NCI-H2196 treated with DMSO at 0.1 percent for 48 hours (cell line): ENCODE results near the gene PRR19.
"Not testable (repeated sequence)": the region's sequence is repeated elsewhere in the genome, so short reads cannot be mapped to it uniquely, and the experiment has no call there.

Experiments used
- DNase-seq: peaks from one replicate; lab custom pipeline; 2025; ENCODE audit not compliant: unreplicated experiment; lab: John Stamatoyannopoulos, UW

PRR19 gene

GRCh38 chr19:42325308-42325895 lies 23.5 kb downstream of the PRR19 start, which contains the start of gene MEGF8:
Gene MEGF8, plus strand, starts transcription at chr19:42325635. Its CDS starts 609 bp downstream, at chr19:42326244.
- peak; percentile 98 for DNase-seq

GRCh38 chr19:42325896-42326771 lies 24.2 kb downstream of the PRR19 start:
- DNase-seq = no peak

- no peak for DNase-seq
Observed at GRCh38 chr19:42326969-42327368, 25.0 kb downstream of the PRR19 start.

- no peak for DNase-seq
Observed at GRCh38 chr19:42327381-42327780, 25.4 kb downstream of the PRR19 start.

GRCh38 chr19:42328106-42328505 lies 26.2 kb downstream of the PRR19 start:
- no peak for DNase-seq

- DNase-seq = no peak
Observed at GRCh38 chr19:42328854-42329253, 26.9 kb downstream of the PRR19 start.

- no peak for DNase-seq
Observed at GRCh38 chr19:42330241-42330711, 28.3 kb downstream of the PRR19 start.

- not testable (repeated sequence) for DNase-seq
Observed at GRCh38 chr19:42331333-42331732, 29.4 kb downstream of the PRR19 start.

- DNase-seq = no peak
Observed at GRCh38 chr19:42332059-42332458, 30.1 kb downstream of the PRR19 start.

GRCh38 chr19:42333018-42333417 lies 31.1 kb downstream of the PRR19 start:
- DNase-seq = no peak

GRCh38 chr19:42333975-42334696 lies 32.2 kb downstream of the PRR19 start:
- DNase-seq = no peak

- DNase-seq = no peak
Observed at GRCh38 chr19:42334697-42335373, 32.9 kb downstream of the PRR19 start.

- DNase-seq = no peak
Observed at GRCh38 chr19:42335374-42335936, 33.5 kb downstream of the PRR19 start.

GRCh38 chr19:42335971-42336370 lies 34.0 kb downstream of the PRR19 start:
- DNase-seq = no peak

- not testable (repeated sequence) for DNase-seq
Observed at GRCh38 chr19:42339126-42339860, 37.4 kb downstream of the PRR19 start.

- DNase-seq = not testable (repeated sequence)
Observed at GRCh38 chr19:42339922-42340321, 38.0 kb downstream of the PRR19 start.

GRCh38 chr19:42343344-42344110 lies 41.6 kb downstream of the PRR19 start:
- no peak for DNase-seq

- DNase-seq = no peak
Observed at GRCh38 chr19:42344336-42344893, 42.5 kb downstream of the PRR19 start.
